ENCODE measurements around the gene ADAM15. TPM values are rescaled to one million over a fixed set of nuclear protein-coding genes. Genes with fewer than 3 reads are reported as not detected.

The ADAM15 gene
- polyA plus RNA-seq, 1 of the 3 experiments (the other 2 are of a cell fraction) = 60.1 TPM

GRCh38 chr1:155084722-155085503 is 33.8 kb downstream of the ADAM15 start:
- CTCF ChIA-PET = interaction anchor here (0.6 to 5.3 kb wide), 65 partner anchors 10 to 605 kb away, joined by 3 to 156 read pairs (median 5); partner anchors contain the start of genes ADAM15, DPM3, EFNA1 and EFNA4

More at GRCh38 chr1:155084722-155085503, 33.8 kb downstream of the ADAM15 start:
- no peaks in the 10 kb centered on the region for H3K9me3 ChIP-seq
- H3K27ac ChIP-seq (ENCODE audit: low read depth in 2 of 2, low read length in 1 of 2) = peak overlapping the region; percentile 69 to 94
- POLR2A ChIA-PET = interaction anchor here (0.5 to 2.0 kb wide), 4 partner anchors 27 to 90 kb away, joined by 3 to 4 read pairs (median 3); partner anchors contain the start of gene KRTCAP2
- H3K9ac ChIP-seq = peak overlapping the region; percentile 56
- H3K4me2 ChIP-seq = peak overlapping the region; percentile 78
- peak; percentile 94 for DNase-seq
- peaks cover 15% of the 10 kb centered on the region for H3K27me3 ChIP-seq (ENCODE audit: insufficient read depth)
- TF ChIP-seq MXI1 (IDR thresholded peaks at IDR 0.05; ENCODE audit: low read depth, low read length) (peak; percentile 74), IRF3 (IDR thresholded peaks at IDR 0.05; ENCODE audit: low read depth, low read length) (no peak), RFX5 (IDR thresholded peaks at IDR 0.05; ENCODE audit: low read length) (peak; percentile 55; the same call in 1 of the 2 replicates), RXRA (IDR thresholded peaks at IDR 0.05; ENCODE audit: borderline replicate concordance, low read depth) (no peak), CHD2 (IDR thresholded peaks at IDR 0.05; ENCODE audit: low read length, partially characterized antibody) (peak; percentile 31), REST (IDR thresholded peaks at IDR 0.05; ENCODE audit: low read depth, low read length) (0 out of 2 replicates have a peak, but pooled peaks have one; percentile 9), PBX3 (IDR thresholded peaks at IDR 0.05) (peak; percentile 99), NFIC (IDR thresholded peaks at IDR 0.05; ENCODE audit: borderline replicate concordance) (no peak), FOSL2 (IDR thresholded peaks at IDR 0.05; ENCODE audit: borderline replicate concordance, low read depth) (no peak), NRF1 (IDR thresholded peaks at IDR 0.05; ENCODE audit: low read depth, low read length) (peak; percentile 42; the same call in 1 of the 2 replicates), GABPA (IDR thresholded peaks at IDR 0.05; ENCODE audit: low read depth) (peak; percentile 59), EP300 (IDR thresholded peaks at IDR 0.05; ENCODE audit: borderline replicate concordance in 1 of 2, low read depth in 1 of 2, low read length in 1 of 2) (peak in 1 of 2 experiments; percentile 26; a peak in 1 of 4 replicates), RAD21 (IDR thresholded peaks at IDR 0.05; ENCODE audit: low read length) (peak; percentile 96), RCOR1 (IDR thresholded peaks at IDR 0.05; ENCODE audit: low read length) (peak; percentile 69), SMC3 (IDR thresholded peaks at IDR 0.05; ENCODE audit: low read depth, low read length) (peak; percentile 81), POLR2AphosphoS5 (IDR thresholded peaks at IDR 0.05; ENCODE audit: low read depth, low read length) (no peak), YY1 (IDR thresholded peaks at IDR 0.05; ENCODE audit: low read depth) (peak; percentile 31; the same call in 1 of the 2 replicates), SIN3A (IDR thresholded peaks at IDR 0.05; ENCODE audit: borderline replicate concordance, low read depth, low read length) (peak; percentile 94), TEAD4 (IDR thresholded peaks at IDR 0.05; ENCODE audit: borderline replicate concordance, insufficient read depth) (no peak), TAF1 (IDR thresholded peaks at IDR 0.05; ENCODE audit: borderline replicate concordance, low read depth, low read length) (peak; percentile 41; the same call in 1 of the 2 replicates)
- TF ChIP-seq, protein P1, sequence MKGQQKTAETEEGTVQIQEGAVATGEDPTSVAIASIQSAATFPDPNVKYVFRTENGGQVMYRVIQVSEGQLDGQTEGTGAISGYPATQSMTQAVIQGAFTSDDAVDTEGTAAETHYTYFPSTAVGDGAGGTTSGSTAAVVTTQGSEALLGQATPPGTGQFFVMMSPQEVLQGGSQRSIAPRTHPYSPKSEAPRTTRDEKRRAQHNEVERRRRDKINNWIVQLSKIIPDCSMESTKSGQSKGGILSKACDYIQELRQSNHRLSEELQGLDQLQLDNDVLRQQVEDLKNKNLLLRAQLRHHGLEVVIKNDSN (IDR thresholded peaks at IDR 0.05; ENCODE audit: borderline replicate concordance, low read depth) = no peak
- TF ChIP-seq, protein P2, sequence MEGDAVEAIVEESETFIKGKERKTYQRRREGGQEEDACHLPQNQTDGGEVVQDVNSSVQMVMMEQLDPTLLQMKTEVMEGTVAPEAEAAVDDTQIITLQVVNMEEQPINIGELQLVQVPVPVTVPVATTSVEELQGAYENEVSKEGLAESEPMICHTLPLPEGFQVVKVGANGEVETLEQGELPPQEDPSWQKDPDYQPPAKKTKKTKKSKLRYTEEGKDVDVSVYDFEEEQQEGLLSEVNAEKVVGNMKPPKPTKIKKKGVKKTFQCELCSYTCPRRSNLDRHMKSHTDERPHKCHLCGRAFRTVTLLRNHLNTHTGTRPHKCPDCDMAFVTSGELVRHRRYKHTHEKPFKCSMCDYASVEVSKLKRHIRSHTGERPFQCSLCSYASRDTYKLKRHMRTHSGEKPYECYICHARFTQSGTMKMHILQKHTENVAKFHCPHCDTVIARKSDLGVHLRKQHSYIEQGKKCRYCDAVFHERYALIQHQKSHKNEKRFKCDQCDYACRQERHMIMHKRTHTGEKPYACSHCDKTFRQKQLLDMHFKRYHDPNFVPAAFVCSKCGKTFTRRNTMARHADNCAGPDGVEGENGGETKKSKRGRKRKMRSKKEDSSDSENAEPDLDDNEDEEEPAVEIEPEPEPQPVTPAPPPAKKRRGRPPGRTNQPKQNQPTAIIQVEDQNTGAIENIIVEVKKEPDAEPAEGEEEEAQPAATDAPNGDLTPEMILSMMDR (IDR thresholded peaks at IDR 0.05) = peak; percentile 82
- TF ChIP-seq, protein P3, sequence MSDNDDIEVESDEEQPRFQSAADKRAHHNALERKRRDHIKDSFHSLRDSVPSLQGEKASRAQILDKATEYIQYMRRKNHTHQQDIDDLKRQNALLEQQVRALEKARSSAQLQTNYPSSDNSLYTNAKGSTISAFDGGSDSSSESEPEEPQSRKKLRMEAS (IDR thresholded peaks at IDR 0.05; ENCODE audit: low read depth) = peak; percentile 71
- H3K79me2 ChIP-seq (ENCODE audit: insufficient read depth) = no peaks in the 10 kb centered on the region
- peaks cover 13 to 26% of the 10 kb centered on the region in 2 experiments; a peak in 3 of 4 replicates for H3K4me1 ChIP-seq (ENCODE audit: control insufficient read depth in 1 of 2, insufficient read depth in 2 of 2, low read depth in 1 of 2, low read length in 1 of 2)
- H2AFZ ChIP-seq (ENCODE audit: low read depth) = peak overlapping the region; percentile 99
- WGBS (ENCODE audit: low lambda C conversion rate) = 1% methylated on average over 55 of the region's 67 CpGs
- H3K4me3 ChIP-seq (ENCODE audit: low read depth in 2 of 2, low read length in 1 of 2) = peak overlapping the region; percentile 77 to 79
- no peaks in the 10 kb centered on the region for H3K9me2 ChIP-seq
- peaks cover 3% of the 10 kb centered on the region for H3F3A ChIP-seq (replicated peaks; ENCODE audit: insufficient read depth)
- no peaks in the 10 kb centered on the region for H4K20me1 ChIP-seq (ENCODE audit: insufficient read depth)
- no peaks in the 10 kb centered on the region for H3K36me3 ChIP-seq (replicated peaks in 1 of 2; ENCODE audit: control insufficient read depth in 1 of 2, insufficient read depth in 2 of 2, low read length in 1 of 2)

All from SK-N-SH (cell line).